GM19238 (cell line): ENCODE measurements around the gene D2HGDH.
"Not testable (repeated sequence)": the region's sequence is repeated elsewhere in the genome, so short reads cannot be mapped to it uniquely, and the experiment has no call there.

Source experiments
- DNase-seq: peaks from one replicate; pipeline ENCODE4 v3.0.0; 2011; ENCODE audit warnings: low spot score; ENCODE audit not compliant: insufficient read length

The D2HGDH gene

DNA sequence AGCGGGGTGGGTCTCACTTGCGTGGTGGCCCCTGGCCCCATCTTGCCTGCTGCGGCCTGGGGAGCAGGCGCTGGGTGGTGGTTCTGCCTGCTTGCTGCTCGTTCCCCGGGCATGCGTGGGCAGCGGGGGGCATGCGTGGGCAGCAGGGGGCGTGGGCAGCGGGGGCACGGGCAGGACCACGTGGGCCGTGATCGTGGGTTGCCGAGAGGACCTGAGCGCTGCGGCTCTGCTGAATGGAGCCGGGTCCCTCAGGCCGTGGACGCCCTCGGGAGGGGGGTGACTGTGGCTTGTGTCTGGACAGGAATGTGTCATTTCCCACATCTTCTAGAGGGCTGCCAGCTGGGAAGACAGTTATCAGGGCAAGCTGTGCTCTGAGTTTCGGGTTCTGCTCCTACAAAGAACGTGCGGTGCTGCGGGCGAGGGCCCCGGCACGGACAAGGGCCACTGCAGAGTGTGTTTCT, 33.9 kb downstream of the D2HGDH start:
- peak; percentile 0 for DNase-seq

DNA sequence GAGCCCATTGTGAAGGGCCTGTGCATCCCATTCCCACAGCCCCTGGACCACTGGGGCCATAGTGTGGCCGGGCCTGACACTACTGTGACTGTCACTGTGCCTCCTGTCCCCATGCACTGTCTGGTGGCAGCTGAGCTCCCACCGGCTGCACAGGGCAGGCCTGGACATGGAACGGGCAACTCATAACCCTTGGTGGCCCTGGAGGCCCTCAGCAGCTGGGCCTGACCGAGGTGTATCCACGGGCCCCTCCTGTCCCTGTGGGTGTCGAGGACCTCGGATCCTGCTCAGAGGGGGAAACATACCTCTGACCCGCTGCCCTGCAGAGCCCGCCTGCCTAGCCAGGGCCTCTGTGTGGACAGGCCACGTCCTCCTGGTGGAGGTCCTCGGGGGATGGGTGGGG, 34.4 kb downstream of the D2HGDH start:
- DNase-seq = peak; percentile 0

DNA sequence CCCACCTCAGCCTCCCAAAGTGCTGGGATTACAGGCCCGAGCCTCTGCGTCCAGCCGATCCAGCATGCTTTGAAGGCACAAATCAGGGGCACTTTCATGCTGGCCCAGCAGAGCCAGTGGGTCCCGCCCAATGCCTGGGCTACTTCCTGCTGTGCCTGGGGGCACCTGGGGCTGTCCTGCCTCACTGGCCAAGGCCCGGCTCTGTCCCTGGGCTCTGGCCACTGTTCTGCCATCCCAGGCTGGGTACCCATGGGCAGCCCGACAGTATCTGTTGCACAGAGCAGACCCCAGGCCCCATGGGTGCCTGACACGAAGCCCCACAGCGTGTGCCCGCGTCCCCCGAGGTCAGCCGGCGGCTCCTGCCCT, 35.4 kb downstream of the D2HGDH start:
- DNase-seq = no peak

DNA sequence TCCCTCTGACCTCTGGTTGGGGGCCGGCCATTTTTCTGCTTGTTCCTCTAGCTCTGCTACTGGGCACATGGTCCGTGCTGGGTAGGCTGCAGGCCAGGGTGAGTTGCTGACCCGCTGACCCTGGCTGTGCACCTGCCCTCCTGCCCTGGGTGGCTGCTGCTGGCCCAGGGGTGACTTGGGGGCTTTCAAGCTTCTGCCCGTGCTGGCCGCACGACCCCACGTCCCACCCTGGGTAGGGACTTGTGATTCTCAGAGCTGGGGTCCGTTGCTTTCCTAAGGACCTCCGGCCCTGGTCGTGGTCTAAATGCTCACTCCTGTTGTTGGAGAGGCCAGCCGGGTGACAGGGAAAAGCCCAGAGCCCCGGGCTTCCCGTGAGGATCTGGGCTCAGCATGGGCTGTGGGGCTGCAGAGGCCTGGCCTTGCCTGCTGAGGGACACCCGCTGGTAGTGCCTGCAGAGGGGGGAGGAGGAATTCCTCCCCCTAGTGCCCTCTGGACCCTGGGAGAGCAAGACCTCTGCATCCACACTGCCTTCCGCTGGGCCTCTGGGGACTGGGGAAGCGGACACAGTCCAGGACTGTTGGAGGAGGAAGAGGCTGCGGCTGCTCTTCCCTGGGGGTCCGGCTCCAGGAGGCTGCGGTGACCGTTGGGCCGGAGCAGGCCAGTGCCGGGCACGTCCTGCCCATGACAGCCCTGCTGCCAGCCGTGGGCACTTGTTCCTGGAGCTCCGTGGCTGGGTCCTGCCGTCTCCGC, 35.9 kb downstream of the D2HGDH start:
- peak; percentile 4 for DNase-seq

DNA sequence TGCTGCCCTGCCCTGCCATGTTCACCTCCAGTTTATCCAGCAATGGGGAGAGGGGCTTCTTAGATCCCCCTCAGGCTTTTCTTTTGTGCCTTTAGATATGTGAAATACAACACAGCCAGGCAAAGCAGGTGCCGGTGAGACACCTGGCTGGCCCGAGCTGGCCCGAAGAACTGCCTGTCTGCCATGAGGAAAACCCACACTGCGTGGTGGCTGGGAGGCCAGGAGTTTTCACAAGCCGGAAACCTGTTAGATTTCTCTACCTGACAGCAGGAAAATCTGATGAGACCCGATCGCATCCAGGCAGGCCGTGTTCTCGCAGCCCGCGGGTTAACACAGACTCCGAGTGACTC, 36.5 kb downstream of the D2HGDH start:
- DNase-seq = no peak

- peak; percentile 18 for DNase-seq
These were observed 37.0 kb downstream of the D2HGDH start for GRCh38 chr2:241771286-241772062.

GRCh38 chr2:241772063-241772499, 37.7 kb downstream of the D2HGDH start:
- no peak for DNase-seq

GRCh38 chr2:241773511-241774418, 39.3 kb downstream of the D2HGDH start:
- DNase-seq = peak; percentile 2

DNA sequence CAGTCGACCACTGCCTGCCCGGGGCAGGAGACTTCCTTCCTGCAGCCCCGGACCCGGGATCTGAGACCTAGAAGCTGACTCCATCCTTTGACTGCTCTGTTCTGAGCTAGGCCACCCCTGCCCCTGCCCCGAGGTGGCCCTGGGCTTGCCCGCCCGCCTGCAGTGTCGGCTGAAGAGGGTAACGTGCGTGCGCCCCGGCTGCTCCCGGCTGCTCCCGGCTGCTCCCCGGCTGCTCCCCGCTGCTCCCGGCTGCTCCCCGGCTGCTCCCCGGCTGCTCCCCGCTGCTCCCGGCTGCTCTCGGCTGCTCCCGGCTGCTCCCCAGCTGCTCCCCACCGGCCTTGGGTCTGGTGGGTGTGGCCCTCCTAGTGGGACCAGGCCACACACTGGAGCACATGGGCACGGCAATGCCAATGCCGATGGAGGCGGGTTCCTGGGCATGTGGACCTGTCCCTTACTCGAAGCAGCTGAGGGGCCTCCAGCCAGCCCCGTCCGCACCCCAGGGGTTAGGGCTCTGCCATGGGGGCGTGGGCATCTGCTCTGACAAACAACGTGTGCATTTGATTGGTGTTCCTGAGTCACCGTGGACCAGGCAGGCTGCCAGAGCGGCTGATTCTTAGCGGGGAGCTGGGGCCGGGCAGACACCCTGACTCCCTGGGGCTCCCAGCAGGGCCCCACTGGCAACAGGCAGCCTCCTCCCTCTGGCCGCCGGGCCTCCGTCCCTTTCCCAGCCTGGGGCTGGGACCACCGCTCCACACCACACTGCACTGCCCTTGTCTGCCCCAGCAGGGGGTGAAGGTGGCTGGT, 40.2 kb downstream of the D2HGDH start:
- no peak for DNase-seq

- no peak for DNase-seq
These were observed 41.1 kb downstream of the D2HGDH start for GRCh38 chr2:241775223-241776177.

DNA sequence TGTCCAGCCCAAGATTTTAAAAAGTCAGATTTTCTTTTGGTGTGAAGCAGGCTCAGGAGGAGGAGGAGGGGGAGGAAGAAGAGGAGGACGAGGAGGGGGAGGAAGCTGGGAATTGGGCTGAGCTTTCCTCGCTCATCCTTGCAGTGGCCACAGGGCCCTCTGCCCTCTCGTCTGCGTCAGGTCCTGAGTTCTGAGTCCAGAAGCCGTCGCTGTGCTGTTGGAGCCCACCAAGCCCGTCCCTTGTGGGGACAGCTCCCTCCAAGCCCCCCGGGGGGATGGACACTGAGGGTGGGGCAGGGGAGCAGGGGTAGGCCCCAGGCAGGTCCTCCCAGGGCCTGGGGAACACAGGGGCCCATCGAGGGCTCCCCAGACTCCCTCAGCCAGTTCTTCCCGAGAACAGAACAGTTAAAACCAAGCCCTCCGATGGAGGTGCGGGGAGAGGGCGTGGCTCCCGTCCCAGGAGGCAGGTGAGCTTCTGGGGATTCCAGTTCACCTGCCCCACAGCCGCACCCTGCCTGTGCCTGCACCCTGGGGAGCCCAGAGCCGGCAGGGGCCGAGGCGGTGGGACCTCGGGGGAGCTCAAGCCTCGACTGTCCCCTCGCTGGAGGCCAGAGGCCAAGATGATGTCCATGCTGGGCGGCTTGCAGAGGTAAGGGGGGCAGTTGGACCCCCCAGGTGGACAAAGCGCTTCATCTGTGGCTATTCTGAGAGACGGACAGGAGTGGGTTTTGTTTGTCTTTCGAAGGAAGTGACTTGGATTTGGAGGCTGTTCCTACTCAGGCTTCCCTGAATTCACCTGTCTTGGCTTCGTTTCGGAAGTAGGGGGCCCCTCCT, 42.1 kb downstream of the D2HGDH start, which contains the start of gene GAL3ST2:
TSS of gene GAL3ST2 (plus strand) at position 487 of the 834 bp plus-strand sequence. CDS start at position 621, 134 bp downstream.
- DNase-seq = no peak

- no peak for DNase-seq
These were observed 42.8 kb downstream of the D2HGDH start for GRCh38 chr2:241777170-241777685.

DNA sequence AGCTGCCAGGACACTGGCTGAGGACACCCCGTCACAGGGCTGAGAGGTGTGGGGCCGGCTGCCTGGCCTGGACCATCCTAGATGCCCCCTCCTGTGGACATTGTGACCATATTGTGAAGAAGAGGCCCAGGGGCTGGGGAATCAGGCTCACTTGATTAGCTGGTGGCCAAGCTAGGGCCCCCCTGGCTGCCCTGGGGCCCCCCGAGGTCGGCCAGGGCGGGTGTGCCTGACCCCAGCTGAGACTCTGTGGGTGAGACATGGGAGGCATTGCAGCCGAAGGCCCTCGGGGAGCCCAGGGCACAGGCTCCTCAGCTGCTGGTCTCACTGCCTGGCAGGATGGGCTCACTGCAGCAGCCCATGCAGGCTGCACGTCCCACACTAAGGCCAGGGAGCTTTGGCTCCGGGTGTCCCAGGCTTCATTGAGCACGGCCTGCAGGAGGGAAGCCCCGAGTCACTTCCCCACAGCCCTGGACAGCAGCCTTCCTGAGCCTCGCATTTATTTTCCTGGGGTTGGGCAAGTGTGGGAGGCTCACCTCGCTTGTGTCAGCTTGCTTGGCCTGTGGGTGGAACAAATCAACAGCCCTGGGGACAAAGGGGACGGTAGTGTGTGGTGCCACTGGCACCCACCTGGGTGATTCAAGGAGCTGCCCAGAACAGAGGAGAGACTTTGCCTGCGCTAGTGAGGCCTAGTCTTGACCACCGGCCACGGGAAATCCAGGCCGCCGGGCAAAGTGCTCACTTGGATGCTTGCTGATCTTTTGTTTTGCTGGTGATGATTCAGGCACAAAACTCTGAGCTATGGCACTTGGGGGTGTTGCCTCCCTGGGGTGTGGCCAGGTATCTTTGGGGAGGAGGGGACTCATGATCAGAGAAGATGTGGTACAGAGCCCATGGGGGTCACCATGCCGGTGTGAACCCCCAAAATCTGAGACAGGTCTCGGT, 43.5 kb downstream of the D2HGDH start:
- no peak for DNase-seq

DNA sequence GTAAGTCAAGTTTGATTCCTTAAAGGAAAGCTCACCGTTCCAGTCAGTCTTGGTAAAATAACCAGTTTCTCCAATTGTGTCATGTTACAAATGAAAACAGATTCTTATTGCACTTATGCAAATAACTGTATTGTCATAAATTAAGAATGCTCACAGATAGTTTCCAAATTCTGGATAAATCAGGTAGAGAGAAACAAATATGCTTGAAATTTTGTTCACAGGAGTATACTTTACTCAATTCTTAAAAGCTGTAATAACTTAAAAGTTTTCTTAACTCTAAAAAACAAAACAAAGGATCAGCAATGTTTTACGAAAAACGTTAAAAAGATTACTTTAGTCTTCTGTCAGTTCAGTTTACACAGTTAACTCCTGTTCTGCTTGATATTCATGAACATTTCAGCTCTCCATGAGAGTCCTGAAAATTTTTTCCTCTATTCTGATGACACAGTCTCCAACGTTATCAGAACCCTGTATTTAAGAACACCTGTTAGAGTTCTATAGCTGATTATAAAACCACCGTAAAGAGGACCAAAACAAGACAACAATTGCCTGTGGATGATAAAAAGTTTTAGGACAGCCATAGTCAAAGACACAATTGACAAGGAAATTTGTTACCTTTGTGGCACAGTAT, 46.6 kb downstream of the D2HGDH start:
- no peak for DNase-seq

GRCh38 chr2:241782053-241782452, 47.6 kb downstream of the D2HGDH start:
- not testable (repeated sequence) for DNase-seq

DNA sequence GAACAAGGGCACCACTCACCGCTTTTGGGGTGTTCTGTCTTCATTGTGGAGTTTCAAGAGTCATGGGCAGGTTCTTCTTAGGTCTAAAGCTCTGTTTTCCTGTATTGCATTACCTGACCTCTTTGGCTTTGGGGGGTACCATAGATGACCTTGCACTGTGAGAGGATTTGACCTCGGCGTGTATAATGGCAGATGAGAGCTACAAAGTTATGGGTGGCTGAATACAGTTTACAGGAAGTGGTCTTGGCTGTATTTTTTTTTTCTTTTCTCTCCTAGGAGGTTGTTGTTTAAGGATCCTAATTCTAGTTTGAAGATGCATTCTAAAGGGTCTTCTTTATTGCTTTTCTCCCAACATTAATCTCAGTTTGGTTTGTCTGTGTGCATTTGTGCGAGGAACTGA, 53.7 kb downstream of the D2HGDH start:
- no peak for DNase-seq

GRCh38 chr2:241788572-241788971, 54.1 kb downstream of the D2HGDH start:
- no peak for DNase-seq
